ENCODE data around the gene COPS9.

The COPS9 gene

GRCh38 chr2:240136013-240136670 lies at the start of gene COPS9:
COPS9 (minus strand) TSS chr2:240136305; CDS start chr2:240136284, 21 bp downstream.
- no peak for FAIRE-seq

GRCh38 chr2:240184656-240185055 lies 48.6 kb upstream of the COPS9 start:
- FAIRE-seq = no peak

DNA sequence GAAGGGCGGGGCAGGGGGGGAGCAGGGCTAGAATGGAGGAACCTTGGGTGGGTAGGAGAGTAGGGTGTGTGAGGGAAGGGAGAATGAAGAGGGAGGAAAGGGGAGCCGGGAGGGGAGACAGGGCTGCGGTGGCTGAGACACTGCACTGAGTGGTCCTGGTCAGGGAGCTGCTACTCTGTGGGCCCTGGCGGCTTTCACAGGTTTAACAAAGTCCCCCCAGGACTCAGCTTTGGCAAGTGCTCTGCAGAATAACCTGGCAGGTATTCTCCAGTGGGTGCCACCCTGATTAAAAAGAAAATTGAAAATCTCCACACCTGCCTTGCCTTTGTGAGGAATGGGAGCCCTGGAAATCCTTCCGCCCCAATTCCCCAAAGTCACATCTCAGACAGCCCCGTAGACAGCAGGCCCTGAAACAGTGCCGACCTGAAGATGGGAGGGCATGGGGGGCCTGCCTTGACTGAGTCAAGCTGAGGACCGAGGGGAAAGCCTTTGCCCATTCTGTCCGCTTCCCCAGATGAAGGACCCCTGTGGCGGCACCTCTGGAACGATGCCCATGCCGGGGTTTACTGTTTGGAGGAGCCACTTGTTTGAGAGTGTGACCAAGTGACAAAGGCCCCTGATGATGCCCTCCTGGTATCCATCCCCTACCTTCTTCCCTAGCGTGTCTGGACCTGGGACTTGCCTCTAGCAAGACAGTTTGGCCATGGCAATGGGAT lies 47.9 kb upstream of the COPS9 start:
- FAIRE-seq = no peak

GRCh38 chr2:240183006-240183874 lies 47.1 kb upstream of the COPS9 start:
- no peak for FAIRE-seq

GRCh38 chr2:240182476-240182875 lies 46.4 kb upstream of the COPS9 start:
- FAIRE-seq = no peak

- FAIRE-seq = no peak
Measured at GRCh38 chr2:240182001-240182400, 45.9 kb upstream of the COPS9 start.

DNA sequence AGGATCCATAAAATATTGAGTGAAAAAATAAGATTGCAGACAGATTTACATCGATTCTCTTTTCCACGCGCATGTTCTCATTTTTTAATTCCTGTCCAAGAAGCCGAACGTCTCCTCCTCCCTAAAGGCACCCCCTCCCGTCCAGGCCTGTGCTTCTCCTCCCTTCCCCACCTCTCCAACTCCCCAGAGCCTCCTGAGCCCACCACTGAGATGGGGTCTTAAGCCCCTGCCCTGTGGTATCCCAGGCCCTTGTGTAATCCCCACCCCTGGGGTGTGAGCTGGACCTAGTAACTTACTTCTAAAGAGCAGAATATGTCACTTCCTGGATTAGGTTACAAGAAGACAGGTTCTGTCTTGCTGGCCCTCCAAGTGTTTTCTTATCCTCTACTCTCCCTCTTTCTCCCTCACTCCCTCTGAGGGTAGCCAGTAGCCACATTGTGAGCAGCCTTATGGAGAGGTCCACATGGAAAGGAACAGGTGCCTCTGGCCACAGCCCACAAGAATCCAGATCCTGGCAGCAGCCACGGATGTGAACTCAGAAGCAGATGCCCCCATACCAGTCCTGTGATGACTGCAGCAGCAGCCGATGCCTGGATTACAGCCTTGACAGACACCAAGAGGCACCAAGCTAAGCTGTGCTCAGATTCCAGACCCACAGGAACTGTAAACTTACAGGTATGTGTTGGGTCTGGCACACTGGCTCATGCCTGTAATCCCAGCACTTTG lies 44.0 kb upstream of the COPS9 start:
- no peak for FAIRE-seq

- no peak for FAIRE-seq
Measured at GRCh38 chr2:240179186-240179815, 43.2 kb upstream of the COPS9 start.

DNA sequence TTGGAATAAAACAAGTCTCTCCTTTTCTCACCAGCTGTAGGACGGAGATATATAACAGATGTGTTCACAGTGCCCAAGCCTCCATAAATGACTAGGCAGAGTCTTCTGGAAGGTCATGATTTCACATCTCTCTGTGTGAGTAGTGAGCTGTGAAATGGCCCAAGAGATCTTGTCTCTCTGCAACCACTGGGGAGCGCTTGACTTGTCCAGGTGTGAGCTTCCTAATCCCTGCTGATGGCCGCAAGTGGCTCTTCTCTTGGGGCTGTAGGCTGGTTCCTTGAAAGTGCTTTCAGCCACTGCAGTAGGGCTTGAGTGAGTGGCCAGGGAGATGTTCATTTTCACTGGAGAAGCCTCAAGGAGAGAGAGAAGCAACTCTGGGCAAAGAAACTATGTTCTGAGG lies 42.5 kb upstream of the COPS9 start:
- FAIRE-seq = no peak

GRCh38 chr2:240174496-240174895 lies 38.4 kb upstream of the COPS9 start:
- no peak for FAIRE-seq

DNA sequence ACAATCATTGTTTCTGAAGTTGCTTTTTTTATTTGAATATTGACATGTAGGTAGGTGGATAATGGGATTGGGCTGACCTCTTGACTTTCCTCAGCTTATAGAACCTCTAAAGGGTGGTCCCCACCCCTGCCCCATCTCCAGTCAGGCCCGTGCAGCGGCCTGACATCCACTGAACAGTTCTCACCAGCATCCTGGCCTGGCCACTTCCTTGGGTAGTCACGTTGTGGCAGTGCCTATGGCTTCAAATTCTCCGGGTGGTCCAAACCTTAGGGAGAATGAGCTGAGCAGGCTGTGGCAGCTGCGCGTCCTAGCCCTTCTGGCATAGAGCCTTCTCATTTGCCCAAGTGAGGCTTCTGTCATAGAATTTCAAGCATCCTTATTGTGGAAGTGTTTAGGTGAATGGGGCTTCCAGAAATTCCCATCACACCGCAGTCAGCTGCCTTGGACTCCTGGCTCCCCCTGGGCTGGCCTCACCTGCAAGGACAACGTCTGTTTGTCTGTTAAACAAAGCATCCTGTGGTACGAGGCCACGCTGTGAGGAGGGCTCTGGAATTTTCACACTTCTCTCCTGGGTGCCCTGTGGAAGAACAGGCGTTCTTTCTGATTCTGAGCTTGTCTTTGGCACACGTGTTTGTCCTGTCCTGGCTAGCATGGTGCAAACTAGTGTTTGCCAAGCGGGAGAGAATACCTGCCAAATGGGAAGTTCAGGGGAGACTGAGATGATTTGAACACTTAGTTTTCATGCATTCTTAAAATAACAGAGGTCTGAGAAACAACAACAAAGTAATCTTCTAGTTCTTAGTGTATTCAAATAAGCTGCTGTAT lies 36.2 kb upstream of the COPS9 start:
- FAIRE-seq = no peak

DNA sequence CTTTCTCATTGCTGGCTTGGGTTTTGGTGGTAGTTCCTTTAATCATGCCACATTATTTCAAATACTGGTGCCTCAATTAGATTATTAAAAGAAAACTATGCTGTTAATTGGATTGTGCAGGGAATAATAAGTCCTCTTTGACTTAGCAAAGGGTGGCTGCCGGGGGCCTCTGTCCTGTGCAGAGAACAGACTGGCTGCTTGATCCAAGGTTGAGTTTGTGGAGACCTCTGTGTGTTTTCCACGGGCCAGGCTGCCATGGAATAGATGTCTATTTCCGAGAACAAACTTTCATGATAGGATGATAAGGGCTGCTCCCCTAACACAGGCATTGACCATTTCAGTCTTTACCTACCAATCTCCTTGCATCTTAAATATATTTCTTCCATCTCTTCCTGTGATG lies 34.8 kb upstream of the COPS9 start:
- FAIRE-seq = no peak

GRCh38 chr2:240170354-240170735 lies 34.2 kb upstream of the COPS9 start:
- FAIRE-seq = no peak

- no peak for FAIRE-seq
Measured at GRCh38 chr2:240169486-240170353, 33.6 kb upstream of the COPS9 start.

GRCh38 chr2:240168546-240169361 lies 32.6 kb upstream of the COPS9 start:
- FAIRE-seq = no peak

DNA sequence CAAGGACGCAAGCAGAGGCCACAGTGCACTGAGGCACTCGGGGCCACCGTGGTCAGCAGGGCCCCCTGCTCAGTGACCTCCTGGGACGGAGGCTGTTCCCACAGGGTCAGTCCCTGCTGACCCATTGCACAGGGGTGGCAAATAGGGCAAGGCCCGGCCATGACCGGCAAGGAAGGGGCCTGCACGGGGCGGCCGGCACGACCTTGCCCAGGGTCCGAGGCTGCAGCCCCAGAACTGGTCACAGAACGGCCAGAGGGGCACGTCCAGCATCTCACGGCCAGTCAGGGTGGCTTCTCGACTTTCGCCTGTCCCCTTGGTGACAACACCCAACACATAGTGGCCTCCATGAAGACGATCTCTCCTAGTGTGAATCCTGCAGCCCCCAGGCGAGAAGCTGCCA lies 31.9 kb upstream of the COPS9 start:
- FAIRE-seq = no peak

- FAIRE-seq = no peak
Measured at GRCh38 chr2:240167588-240167880, 31.4 kb upstream of the COPS9 start.

- FAIRE-seq = no peak
Measured at GRCh38 chr2:240166761-240167587, 30.9 kb upstream of the COPS9 start.

GRCh38 chr2:240166191-240166590 lies 30.1 kb upstream of the COPS9 start:
- no peak for FAIRE-seq

Data from colon (tissue), 2 donors.